ENCODE results near the gene GRXCR1. TPM values are rescaled to one million over a fixed set of nuclear protein-coding genes. Genes with fewer than 3 reads are reported as not detected.

Gene GRXCR1
- total RNA-seq, 1 donor: not detected

GRCh38 chr4:42953321-42953720, 60.8 kb downstream of the GRXCR1 start:
- no peak overlapping the region for H3K4me3 ChIP-seq (ENCODE audit: low read depth, low read length)
- TF ChIP-seq CTCF (IDR thresholded peaks at IDR 0.05; ENCODE audit: insufficient read depth, low read depth, low read length): no peak
- DNase-seq (ENCODE audit: low read depth): no peak

GRCh38 chr4:42954963-42955669, 62.6 kb downstream of the GRXCR1 start:
- no peak for DNase-seq (ENCODE audit: low read depth)
- TF ChIP-seq CTCF (IDR thresholded peaks at IDR 0.05; ENCODE audit: insufficient read depth, low read depth, low read length): no peak
- no peak overlapping the region for H3K4me3 ChIP-seq (ENCODE audit: low read depth, low read length)

GRCh38 chr4:42955746-42956505, 63.4 kb downstream of the GRXCR1 start:
- no peak for TF ChIP-seq CTCF (IDR thresholded peaks at IDR 0.05; ENCODE audit: insufficient read depth, low read depth, low read length)

GRCh38 chr4:42965326-42965725, 72.8 kb downstream of the GRXCR1 start:
- no peak for TF ChIP-seq CTCF (IDR thresholded peaks at IDR 0.05; ENCODE audit: insufficient read depth, low read depth, low read length)
- no peak overlapping the region for H3K4me3 ChIP-seq (ENCODE audit: low read depth, low read length)

More at GRCh38 chr4:42955746-42956505, 63.4 kb downstream of the GRXCR1 start:
- DNase-seq (ENCODE audit: low read depth): no peak
- no peak overlapping the region for H3K4me3 ChIP-seq (ENCODE audit: low read depth, low read length)

GRCh38 chr4:42985976-42986375, 93.5 kb downstream of the GRXCR1 start:
- no peak for DNase-seq (ENCODE audit: low read depth)
- H3K4me3 ChIP-seq (ENCODE audit: low read depth, low read length): no peak overlapping the region
- TF ChIP-seq CTCF (IDR thresholded peaks at IDR 0.05; ENCODE audit: insufficient read depth, low read depth, low read length): no peak

More at GRCh38 chr4:42965326-42965725, 72.8 kb downstream of the GRXCR1 start:
- DNase-seq (ENCODE audit: low read depth): no peak

GRCh38 chr4:42995343-42995944, 102.9 kb downstream of the GRXCR1 start:
- TF ChIP-seq CTCF (IDR thresholded peaks at IDR 0.05; ENCODE audit: insufficient read depth, low read depth, low read length): peak; percentile 68
- DNase-seq (ENCODE audit: low read depth): peak; percentile 31
- H3K4me3 ChIP-seq (ENCODE audit: low read depth, low read length): no peak overlapping the region

Data from fibroblast of villous mesenchyme (primary cell).